GM19043 (cell line): ENCODE results near the gene PLCL1.
A peak's percentile ranks its signal among the peaks of the same experiment; 100 is the strongest.

Experiments used
- ATAC-seq: cut with Tn5 transposase; IDR thresholded peaks from one replicate; pipeline ENCODE4 v1.9.1; 2021; ENCODE audit warnings: low read depth; ENCODE audit not compliant: unreplicated experiment

PLCL1 gene

DNA sequence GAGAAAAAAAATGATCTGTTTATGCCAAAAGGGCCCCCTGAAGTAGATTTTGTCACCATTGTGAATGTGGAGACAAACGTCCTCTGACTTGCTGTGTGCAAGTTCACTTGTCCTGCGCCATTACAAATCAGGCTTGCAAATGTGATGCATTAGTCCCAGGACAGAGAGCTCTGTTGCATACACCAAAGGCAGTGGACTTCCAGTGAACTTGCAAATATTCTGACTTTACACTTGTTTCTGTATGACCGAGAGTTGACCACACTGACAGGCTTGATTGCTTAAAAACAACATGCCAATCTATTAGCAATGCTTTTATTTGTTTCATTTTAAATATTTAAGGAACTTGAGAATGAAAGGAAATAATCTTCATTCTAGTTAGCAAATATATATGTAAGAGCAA is 293.2 kb downstream of the PLCL1 start:
- peak; percentile 60 for ATAC-seq

DNA sequence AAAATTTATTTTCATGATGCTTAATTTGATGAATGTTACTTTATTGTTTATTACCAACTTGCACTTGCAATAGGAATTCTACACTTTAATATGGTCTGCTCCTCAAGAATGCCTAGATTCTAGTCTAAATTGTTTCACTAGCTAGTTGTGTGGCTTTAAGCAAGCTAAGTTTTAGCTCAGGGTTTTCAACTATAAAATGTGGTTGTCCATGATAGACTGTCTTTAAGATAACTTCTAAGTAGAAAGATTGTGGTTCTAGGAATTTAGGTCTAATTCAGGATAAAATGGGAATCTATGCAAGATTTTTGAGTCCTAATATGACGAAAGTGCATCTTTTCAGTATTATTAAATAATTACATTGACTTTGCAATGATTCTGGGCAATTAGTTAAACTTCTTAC is 294.0 kb downstream of the PLCL1 start:
- ATAC-seq, result no peak

DNA sequence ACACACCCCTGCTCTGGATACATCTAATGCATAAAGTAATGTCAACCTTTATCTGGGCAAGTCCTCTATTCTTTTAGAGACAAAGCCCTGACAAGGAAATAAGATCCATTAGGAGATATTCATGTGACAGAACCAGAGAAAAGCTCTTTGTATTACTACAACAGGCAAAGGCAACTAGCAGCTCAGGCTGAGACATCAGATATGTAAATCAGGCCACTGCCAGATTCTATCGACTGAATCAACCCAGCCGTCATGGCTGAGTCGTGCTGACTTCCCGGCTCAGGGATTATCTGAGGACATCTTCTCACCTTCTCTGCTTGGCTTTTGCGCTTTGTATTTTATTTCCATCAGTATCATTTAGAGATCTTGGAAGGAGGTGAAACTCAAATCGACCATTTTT is 294.5 kb downstream of the PLCL1 start:
- ATAC-seq, result no peak

DNA sequence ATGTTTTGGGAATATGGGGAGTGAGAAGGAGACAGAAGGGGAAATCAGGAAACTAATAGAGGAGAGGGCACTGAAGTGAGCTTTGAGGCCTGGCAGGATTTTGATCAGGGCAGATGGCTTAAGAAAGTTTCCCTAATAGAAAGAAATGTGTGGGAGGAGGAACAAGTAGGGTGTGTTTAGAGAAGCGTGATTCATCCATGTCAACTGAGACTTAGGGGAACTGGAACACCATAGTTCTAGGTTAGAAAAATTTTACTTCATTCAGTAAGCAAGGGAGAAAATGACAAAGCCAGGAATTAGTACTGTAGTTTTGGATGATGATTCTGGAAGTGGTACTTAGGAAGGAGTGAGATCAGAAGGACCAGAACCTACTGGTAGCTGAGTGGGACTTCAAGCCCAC is 296.0 kb downstream of the PLCL1 start:
- no peak for ATAC-seq

DNA sequence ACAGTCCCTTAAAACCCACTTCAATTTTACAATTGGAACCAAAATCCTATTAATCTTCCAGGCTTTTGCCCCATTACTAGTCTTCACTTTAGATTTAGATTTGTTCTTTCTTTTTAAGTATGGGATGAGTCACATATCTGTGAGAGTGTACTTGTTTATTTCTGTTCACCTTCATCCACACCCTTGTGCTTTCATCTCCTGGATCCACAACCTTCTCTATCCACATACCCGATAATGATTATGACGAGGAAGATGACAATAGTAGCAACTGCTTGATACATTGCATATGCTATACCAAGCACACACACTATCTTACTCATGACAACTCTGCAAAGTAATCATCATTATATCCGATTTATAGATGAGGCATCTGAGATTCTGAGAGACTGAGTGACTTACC is 297.3 kb downstream of the PLCL1 start:
- ATAC-seq, result no peak

DNA sequence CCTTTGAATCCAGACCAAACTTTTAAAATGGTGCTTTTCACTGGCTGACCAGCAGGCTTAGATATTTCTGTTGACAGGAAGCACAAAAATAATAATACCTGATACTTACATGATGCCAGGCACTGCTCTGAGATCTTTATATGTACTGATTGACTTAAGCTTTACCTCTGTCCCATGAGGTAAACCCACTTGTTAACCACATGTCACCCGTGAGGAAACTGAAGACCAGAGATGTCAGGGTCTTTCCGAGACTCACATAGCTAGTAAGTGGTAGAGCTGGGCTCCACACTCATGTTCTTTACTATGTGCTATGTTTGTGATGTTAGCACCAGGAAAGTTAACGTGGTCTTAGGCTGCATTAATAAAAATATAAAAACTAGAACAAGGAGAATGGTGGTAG is 297.7 kb downstream of the PLCL1 start:
- no peak for ATAC-seq

DNA sequence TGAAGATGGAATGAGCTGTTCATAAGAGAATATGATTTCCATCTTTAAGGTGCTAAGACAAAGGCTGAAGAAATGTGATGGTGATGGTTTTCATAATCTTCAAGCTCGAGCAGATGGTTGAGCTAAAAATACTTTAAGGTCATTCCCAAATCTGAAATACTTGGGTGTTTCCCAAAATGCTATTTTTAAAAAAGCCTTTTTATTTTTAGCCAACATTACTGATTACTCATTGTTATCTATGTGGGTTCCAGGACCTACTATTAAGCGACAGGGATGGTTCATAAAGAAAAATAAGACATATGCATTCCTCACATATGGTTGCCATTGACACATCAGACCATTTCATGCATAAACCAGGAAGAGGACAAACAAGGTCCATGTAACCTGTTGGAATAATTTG is 298.5 kb downstream of the PLCL1 start:
- ATAC-seq, result no peak

DNA sequence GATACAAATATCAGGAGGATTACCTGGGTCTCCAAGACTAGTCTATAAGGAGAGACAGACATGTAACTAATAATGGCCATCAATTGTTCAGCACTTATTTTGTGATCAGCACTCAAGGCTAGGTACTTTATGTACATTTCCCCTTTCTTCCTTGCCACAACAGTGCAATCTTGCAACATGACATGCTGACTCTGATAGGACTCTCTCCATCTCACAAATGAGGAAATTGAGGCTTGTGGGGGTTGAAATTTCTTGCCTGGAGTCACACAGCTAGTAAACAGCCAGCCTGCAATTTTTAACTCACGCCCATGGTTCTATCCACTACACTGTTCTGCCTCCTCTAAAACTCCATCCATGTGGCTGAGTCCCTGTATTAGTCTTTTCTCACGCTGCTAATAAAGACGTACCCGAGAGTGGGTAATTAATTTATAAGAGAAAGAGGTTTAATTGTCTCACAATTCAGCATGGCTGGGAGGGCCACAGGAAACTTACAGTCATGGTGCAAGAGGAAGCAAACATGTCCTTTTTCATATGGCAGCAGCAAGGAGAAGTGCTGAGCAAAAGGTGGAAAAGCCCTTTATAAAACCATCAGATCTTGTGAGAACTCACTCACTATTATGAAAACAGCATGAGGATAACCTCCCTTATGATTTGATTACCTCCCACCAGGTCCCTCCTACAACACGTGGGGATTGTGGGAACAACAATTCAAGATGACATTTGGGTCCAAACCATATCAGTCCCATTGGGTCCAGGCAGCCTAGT is 302.4 kb downstream of the PLCL1 start:
- ATAC-seq, result no peak

DNA sequence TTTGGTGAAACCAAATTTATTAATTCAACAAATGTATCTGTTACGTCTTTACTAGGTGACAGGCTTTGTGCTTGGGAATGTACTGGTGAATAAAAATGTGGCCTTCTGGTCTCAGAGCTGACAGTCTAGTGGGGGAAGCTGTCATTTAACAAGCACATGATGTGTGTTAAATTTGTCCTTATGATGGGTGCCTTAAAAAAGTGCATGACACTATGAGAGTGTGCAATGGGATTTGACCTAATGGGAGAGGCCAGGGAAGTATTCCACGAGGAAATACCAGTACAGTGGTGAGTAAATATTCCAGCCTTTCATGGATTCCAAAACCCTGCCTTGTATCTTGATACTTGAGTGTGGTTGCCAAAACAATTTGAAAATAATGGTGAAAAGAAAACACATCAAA is 308.9 kb downstream of the PLCL1 start:
- ATAC-seq, result no peak

DNA sequence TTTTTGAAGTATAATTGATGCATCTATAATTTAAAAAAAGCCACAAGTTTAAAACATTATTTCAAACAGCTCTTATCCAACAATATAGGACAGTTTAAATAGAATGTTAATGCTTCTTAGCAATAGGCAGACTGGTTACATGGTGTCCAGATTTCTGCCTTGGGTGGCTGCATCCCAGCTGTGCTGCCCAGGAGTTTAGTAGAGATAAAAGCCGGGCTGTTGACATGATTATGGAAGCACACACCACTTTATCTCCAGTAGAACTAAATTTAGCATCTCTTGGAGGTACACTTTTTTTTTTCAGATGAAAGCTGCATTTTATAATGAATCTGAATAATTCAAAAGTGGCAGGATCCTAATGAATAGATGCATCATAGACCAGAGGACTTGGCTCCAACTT is 309.7 kb downstream of the PLCL1 start:
- no peak for ATAC-seq

DNA sequence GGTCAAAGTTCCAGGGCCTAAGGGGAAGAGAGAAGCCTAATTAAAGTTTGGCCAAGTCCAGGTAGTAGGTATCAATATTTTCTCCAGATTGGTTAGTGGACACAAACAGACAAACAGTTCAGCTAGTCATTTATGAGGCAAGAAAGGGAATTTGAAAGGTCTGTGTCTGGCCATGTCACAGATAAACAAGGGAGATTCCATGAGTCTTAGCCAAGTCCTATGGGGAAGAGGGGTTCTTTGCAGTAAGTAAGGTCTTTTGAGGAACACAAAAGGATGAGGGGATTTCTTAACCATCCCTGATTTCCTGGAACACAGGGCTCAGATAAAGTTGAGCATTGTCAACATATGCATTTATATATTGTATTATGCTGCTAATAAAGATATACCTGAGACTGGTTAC is 310.8 kb downstream of the PLCL1 start:
- ATAC-seq, result no peak

DNA sequence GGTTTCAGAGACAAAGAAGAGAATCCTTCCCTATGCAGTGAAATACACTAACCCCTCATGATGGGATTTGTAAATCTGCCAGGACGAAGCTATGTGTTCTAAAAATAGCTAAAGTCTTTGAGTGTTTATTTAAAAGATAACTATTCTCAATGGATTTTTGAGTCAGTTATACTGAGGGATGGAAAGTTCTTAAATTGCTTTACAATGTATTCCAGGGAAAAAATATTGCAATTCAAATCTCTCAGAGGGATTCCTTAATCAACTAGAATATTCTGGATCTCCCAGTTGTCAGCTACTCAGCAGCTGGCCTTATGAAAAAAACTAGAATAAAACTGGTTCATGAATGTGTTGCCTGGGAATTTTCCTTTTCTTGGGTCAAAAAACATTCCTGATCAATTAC is 312.4 kb downstream of the PLCL1 start:
- ATAC-seq, result no peak

DNA sequence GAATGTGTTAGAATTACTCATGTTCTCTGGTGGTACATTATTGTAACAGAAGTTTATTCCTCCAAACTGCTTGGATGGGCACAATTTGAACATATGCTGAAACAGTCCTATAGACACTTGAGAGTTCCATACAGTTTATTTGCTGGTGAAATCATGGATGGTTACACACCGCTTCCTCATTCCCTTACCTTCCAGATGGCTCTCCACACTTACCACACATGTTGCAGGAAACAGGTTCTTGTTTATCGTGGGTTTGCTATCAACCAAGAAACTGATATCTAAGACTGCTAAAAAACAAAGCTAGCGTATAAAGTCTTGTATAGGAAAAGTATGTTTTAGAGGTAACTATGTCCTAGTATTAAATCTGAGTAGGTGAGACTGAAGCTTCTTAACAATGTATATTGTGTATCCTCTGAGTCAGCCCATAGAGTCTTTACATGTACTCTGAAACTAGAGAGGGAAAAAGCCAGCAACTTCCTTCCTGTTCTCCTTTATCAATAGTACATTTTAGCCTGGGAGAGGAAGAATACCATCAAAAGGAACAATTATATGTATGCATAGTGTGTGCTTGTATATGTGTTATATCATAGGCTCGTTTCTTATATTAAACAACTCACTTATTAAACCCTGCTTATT is 313.1 kb downstream of the PLCL1 start:
- ATAC-seq, result no peak

DNA sequence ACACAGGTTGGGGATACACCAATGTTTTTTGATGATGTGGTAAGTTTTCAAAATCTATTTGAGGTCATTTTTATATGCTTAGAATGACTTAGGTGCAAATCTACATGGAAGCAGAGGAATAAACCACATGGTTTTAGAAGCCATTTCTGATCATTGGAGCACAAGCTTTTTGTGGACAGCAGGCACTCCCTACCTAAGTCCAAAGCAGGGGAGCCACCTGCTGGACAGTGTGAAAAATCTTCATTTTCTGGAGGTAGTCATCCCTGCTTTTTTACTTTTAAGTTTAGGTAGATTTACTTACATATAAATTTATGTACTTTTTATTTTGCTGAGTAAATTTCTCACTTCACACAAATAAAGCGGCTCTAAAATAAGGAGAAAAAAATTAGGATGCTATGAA is 323.2 kb downstream of the PLCL1 start:
- ATAC-seq, result peak; percentile 48

DNA sequence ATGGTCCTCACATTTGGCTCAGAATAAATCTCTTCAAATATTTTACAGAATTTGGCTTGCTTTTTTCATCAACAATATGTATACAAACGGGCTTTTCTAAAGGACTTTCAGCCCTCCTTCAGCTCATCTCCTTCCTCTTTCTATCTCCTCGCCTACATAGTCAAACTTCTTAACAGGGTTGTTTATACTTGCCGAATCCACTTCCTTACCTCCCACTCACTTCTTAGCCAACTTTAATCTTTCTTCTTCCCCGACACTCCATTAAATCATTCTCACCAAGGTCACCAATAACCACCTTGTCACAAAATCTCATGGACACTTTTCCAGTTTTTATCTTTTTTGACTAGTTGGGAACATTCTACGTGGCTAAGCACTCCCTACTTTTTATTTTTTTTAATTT is 325.2 kb downstream of the PLCL1 start:
- ATAC-seq, result no peak

DNA sequence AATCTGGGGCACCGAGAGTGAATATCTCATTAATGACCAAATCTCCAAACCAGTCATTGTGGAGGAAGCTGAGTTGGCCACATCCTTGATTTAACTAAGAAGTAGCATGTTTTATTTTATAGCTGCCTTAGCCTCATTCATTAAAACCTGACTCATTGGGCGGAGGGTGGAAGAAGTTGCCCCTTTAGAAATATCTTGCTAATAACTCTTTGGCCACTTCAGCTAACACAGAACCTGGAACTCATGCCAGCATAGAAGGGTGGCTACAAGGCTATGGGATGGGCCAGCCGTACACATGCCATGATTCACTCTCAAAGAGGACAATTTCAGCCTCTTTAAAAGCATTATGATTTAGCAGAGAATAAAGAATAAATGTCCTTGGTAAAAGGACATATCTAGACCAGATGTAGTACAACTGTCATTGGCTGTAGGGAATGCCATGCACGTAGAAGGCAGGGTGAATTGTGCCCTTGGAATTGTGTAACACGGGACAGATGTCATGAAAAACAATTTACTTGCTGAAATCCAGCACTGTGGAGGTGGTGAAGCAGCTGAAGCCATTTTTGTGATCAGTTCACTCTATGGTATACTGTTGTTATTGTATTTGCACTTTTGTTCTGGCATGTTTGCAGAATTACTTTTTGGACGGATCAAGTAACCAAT is 330.0 kb downstream of the PLCL1 start:
- ATAC-seq, result no peak

DNA sequence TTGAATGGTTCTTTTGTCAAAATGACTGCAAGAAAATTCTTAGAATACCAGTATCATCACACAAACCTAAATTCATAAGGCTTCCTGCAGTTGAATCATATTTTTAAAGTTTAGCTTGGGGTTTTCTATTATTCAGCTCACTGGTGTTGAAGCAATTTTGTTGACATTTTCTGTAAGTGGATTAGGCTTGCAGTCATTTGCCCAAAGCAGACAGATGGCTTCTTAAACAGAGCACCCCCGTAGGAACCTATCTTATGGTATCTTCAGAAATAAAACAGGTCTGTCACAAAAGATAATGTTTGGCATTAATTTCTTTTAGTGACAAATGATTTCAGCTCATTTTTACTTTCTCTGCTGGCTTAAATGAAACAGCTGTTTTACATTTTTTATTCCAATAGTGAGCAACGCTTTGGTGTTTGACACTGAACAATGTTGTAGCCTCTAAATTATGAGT is 331.1 kb downstream of the PLCL1 start:
- ATAC-seq, result no peak

DNA sequence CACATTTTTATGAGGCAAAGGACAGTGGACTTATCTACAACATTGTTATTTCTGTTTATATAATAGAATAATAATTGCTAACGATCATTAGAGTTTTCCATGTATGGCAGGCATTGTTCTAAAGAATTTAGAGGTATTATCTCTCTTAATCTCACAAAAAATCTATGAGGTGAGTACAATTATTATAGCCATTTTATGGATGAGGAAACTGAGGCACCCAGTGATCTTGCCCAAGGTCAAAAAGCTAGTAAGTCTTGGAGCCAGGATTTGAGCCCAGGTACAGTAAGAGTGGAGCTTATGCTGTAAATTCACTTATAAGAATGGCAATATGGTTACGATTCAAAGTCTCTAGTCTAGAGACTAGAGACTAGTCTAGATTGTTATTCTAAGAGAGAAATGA is 331.7 kb downstream of the PLCL1 start:
- no peak for ATAC-seq

DNA sequence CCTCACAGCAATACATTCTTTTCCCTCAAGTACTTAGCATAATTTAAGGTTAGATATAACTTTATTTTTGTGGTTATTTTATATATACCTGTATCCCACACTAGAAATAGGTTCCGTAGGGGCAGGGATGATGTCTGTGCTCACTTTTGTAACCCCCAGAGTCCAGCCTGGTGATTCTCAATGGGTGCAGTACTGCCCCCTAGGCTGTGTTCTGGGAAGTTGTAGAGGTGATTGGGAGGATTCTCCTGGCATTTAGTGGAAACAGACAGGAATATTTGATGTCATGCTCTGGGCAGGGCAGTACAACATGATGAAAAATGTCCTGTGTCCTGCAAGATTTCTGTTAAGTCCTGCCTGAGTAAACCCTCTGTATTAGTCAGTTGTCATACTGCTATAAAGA is 333.3 kb downstream of the PLCL1 start:
- ATAC-seq, result no peak

DNA sequence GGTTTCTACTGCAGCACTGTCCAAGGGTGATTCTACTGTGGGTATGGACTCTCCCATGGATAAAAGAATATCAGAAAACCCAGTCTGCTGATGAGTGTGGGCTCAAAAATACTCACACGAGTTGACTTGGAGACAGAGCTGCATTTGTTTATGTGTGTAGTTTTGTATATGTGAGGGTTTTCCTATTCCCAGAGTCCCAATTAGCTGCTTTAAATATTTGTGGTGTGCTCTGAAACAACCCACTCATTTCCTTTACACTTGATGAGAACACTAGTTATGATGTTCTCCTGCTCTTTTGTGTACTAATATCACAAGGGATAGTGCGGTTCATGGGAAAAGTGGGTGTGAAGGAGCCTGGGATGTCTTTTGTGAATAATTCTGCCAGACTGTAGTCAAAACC is 337.3 kb downstream of the PLCL1 start:
- ATAC-seq, result no peak

DNA sequence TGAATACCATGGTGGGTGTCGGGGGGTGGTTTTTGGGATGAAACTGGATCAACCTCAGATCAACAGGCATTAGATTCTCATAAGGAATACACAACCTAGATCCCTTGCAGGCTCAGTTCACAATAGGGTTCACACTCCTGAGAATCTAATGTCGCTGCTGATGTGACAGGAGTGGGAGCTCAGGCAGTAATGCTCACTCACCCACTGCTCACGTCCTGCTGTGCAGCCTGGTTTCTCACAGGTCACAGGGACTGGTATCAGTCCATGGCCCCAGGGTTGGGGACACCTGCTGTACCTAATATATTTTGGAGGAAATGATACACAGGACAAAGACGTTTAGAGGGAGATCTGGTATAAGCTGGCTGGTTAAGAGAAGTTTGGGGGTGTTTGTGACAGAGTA is 338.8 kb downstream of the PLCL1 start:
- ATAC-seq, result no peak

DNA sequence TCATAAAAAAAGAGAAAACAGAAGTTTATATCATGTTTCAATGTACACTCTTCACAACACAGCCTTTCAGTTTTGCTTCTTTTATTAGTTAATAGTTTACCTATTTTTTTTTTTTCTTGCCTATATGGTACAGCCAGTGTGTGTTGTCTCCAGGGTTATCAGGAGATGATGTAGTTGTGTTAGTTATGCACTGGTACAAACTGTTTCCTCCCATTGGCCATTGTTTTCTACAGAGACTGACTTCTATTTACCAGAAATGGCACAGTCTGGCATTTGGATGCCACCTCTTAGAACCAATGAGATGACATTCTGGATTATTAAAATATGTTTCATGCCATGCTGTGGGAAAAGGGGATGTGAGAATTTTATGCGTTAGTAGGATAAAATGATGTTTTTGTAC is 339.4 kb downstream of the PLCL1 start:
- no peak for ATAC-seq
